ENCODE data around the gene ASPG.

Gene ASPG

DNA sequence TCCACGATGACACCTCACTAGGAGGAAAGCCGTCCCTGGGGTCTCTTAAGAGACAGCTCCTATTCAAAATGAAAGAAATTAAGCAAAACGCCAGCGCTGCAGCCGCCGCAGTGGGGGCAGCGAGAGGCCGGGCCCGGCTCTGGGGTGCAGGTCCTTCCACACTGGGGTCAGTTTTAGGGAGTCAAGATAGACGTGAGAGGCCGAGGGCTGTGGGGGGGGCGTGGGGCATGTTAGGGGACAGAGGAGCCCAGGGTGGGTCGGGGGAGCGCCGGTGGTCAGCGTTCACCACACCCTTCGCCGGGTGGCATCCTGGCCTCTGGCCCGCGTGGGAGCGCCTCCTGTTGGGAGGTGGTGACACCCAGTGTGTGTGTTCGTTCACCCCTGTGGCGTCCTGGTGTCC is 78.5 kb downstream of the ASPG start:
- DNase-seq (ENCODE audit: low read depth) = no peak

- no peak for DNase-seq (ENCODE audit: low read depth)
These were observed 79.0 kb downstream of the ASPG start for GRCh38 chr14:104164512-104164911.

Data from stimulated activated CD8-positive, alpha-beta memory T cell treated with anti-CD3 and anti-CD28 coated beads, Interleukin-15, amount 100 ng/mL, for 24 hours (primary cell).